ENCODE measurements around the gene SND1.

DNA sequence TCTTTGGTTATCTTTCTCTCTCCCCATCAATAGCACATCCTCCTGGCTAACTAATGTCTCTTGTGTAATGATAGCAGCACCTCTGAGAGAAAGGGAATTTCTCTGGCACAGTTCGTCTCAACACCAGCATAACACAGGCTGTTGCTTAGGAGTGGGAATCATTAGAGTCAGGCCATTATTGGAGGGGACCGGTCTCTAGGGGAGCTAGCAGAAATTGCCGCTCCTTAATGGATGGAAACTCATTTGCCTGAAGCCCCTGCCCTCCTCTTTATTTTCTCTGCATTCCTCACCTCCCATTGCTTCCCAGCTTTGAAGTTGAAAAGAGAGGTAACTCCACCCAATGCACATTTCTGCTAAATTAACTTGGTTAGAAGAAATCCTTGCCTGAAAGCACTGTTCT lies 367.3 kb downstream of the SND1 start:
- TF ChIP-seq CTCF (IDR thresholded peaks at IDR 0.05; ENCODE audit: low read length) (no peak), EZH2 (IDR thresholded peaks at IDR 0.05; ENCODE audit: borderline replicate concordance, low read length) (no peak)

All from OCI-LY1 (cell line).